ENCODE results near the gene MCRIP2. TPM values are rescaled to one million over a fixed set of nuclear protein-coding genes. Genes with fewer than 3 reads are reported as not detected.
A peak's percentile ranks its signal among the peaks of the same experiment; 100 is the strongest.

Gene MCRIP2
- total RNA-seq, 1 donor, result 13.3 TPM

DNA sequence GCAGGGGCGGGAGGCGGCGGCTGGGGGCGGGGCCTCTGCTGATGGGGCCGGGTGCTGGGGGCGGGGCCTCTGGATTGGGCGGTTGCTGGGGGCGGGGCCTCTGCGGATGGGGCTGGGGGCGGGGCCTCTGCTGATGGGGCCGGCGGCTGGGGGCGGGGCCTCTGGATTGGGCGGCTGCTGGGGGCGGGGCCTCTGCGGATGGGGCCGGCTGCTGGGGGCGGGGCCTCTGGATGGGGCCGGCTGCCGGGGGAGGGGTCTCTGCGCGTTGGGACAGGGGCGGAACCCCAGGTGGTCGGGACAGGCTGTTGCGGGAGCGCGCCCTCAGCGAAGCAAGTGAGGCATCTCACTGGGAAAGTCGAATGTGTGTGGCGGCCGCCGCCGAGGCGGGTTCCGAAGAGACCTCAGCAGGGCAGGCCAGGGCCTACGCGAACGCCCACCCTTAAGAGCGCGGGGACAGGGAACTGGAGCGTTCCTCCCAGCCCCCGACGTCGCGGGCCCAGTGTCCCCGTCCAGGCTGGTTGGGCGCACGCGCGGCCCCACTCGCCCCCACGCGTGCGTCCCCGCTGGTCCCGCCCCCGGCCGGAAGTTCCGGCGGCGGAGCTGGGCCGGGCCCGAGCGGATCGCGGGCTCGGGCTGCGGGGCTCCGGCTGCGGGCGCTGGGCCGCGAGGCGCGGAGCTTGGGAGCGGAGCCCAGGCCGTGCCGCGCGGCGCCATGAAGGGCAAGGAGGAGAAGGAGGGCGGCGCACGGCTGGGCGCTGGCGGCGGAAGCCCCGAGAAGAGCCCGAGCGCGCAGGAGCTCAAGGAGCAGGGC, 38.4 kb downstream of the MCRIP2 start, which contains the start of gene STUB1:
Gene STUB1 (plus strand): TSS at position 597 of the 811 bp plus-strand sequence. CDS start 116 bp downstream, at position 713.
- H3K4me3 ChIP-seq (ENCODE audit: low read depth, low read length), result peak within 1 kb of the TSS; percentile 82
- TF ChIP-seq, protein P1, sequence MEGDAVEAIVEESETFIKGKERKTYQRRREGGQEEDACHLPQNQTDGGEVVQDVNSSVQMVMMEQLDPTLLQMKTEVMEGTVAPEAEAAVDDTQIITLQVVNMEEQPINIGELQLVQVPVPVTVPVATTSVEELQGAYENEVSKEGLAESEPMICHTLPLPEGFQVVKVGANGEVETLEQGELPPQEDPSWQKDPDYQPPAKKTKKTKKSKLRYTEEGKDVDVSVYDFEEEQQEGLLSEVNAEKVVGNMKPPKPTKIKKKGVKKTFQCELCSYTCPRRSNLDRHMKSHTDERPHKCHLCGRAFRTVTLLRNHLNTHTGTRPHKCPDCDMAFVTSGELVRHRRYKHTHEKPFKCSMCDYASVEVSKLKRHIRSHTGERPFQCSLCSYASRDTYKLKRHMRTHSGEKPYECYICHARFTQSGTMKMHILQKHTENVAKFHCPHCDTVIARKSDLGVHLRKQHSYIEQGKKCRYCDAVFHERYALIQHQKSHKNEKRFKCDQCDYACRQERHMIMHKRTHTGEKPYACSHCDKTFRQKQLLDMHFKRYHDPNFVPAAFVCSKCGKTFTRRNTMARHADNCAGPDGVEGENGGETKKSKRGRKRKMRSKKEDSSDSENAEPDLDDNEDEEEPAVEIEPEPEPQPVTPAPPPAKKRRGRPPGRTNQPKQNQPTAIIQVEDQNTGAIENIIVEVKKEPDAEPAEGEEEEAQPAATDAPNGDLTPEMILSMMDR (IDR thresholded peaks at IDR 0.05; ENCODE audit: insufficient read depth, low read length), result no peak
- peak; percentile 80 for DNase-seq (ENCODE audit: low read depth)

DNA sequence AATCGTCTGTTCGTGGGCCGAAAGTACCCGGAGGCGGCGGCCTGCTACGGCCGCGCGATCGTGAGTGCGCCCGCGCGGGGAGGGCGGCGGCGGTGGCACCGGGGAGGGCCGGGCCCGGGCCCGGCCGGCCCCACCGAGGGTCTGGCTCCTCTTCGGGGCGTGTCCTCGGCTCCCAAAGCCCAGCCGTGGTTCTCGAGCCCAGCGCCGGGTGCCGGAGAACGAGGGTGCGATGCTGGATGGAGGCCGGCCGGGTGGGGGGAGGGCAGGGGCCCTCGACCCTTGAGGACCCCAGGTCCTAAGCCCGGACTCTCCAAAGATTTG, 39.0 kb downstream of the MCRIP2 start:
- no peak for DNase-seq (ENCODE audit: low read depth)

DNA sequence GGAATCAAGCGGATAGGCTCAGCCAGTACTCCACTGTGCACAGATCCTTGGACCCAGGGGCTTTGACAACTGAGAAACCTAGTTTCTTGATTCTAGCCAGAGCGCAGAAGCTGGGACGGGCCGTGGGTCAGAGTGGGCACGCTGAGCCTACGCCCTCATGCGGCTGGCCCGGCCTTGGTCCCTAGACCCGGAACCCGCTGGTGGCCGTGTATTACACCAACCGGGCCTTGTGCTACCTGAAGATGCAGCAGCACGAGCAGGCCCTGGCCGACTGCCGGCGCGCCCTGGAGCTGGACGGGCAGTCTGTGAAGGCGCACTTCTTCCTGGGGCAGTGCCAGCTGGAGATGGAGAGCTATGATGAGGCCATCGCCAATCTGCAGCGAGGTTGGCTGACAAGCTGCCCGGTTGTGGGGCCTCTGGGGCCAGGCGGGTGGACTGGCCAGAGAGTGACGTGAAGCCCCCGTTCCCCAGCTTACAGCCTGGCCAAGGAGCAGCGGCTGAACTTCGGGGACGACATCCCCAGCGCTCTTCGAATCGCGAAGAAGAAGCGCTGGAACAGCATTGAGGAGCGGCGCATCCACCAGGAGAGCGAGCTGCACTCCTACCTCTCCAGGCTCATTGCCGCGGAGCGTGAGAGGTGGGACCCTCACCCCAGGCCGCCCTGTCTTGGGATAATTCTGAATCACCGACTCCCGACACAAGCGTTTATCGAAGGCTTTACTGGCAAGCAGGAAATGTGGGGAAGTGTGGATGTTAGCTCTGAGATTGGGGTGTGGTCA, 39.5 kb downstream of the MCRIP2 start:
- TF ChIP-seq, protein P1 (IDR thresholded peaks at IDR 0.05; ENCODE audit: insufficient read depth, low read length), result no peak
- DNase-seq (ENCODE audit: low read depth), result peak; percentile 63
- H3K4me3 ChIP-seq (ENCODE audit: low read depth, low read length), result peak overlapping the region; percentile 82

More for the DNA sequence above, 39.0 kb downstream of the MCRIP2 start:
- H3K4me3 ChIP-seq (ENCODE audit: low read depth, low read length), result peak overlapping the region; percentile 82
- TF ChIP-seq, protein P1 (IDR thresholded peaks at IDR 0.05; ENCODE audit: insufficient read depth, low read length), result no peak

DNA sequence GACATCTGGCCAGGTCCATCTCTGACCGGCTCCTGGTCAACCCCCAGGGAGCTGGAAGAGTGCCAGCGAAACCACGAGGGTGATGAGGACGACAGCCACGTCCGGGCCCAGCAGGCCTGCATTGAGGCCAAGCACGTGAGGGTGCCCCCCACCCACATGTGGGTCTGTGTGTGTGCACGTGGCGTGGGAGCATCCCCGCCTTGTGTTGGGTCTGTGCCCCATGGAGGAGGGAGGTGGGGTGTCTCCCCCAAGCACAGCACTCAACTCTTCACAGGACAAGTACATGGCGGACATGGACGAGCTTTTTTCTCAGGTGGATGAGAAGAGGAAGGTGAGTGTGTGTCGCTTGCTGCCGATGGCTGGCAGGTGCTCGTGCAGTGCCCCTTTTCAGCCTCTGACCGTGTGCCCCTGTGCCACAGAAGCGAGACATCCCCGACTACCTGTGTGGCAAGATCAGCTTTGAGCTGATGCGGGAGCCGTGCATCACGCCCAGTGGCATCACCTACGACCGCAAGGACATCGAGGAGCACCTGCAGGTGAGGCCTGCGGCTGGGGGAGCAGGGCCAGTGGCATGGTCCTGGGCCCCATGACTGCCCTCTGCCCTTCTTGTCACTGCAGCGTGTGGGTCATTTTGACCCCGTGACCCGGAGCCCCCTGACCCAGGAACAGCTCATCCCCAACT, 40.3 kb downstream of the MCRIP2 start:
- TF ChIP-seq, protein P1 (IDR thresholded peaks at IDR 0.05; ENCODE audit: insufficient read depth, low read length), result no peak
- no peak for DNase-seq (ENCODE audit: low read depth)
- H3K4me3 ChIP-seq (ENCODE audit: low read depth, low read length), result peak overlapping the region; percentile 82

DNA sequence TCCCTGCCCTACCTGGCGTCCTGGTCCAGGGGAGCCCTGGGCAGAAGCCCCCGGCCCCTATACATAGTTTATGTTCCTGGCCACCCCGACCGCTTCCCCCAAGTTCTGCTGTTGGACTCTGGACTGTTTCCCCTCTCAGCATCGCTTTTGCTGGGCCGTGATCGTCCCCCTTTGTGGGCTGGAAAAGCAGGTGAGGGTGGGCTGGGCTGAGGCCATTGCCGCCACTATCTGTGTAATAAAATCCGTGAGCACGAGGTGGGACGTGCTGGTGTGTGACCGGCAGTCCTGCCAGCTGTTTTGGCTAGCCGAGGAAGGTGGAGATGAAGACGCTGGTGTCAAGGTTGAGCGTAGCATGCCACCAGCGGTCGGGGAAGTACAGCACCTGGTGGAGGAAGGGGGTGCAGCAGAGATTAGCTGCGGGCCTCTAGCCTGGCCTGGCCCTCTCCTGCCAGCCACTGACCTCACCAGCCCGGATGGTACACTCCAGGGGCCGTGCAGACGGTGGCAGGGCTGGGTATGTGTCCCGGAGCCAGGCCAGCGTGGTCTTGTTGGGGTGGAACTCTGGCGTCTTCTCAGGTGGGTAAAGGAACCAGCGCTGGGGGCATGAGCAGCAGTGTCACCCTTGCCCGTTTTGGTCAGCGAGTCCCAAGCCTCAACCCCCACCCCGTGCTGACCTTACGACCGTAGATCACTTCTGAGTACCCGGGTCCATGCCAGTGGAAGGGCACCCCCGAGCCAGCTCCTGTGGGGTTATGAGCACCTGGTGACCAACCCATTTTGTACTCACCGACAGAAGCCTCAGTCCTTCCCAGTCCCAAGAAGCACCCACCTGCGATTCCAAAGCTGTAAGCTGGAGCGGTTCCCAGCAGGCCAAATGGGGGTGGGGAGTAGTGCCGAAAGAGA, 41.1 kb downstream of the MCRIP2 start:
- peak overlapping the region; percentile 73 for H3K4me3 ChIP-seq (ENCODE audit: low read depth, low read length)
- TF ChIP-seq, protein P1 (IDR thresholded peaks at IDR 0.05; ENCODE audit: insufficient read depth, low read length), result no peak
- DNase-seq (ENCODE audit: low read depth), result no peak
